Lower lobe of right lung (tissue), 2 donors: ENCODE results near the gene TSKS. TPM values are rescaled to one million over a fixed set of nuclear protein-coding genes. Genes with fewer than 3 reads are reported as not detected.

Experiments used
- ATAC-seq, 2 donors: fragments of 200-7000 bp; cut with Tn5 transposase; one replicate each; pipeline ENCODE4 v1.9.1; 2020 to 2022; ENCODE audit warnings: mild to moderate bottlenecking in 2 of 2, moderate library complexity in 2 of 2
- DNase-seq: peaks from one replicate; pipeline ENCODE4 v3.0.0-alpha.2; 2020
- H3K27ac ChIP-seq: fragments of 200-600 bp; one replicate; pipeline ENCODE4 v1.8.0; 2022
- H3K27me3 ChIP-seq: fragments of 200-600 bp; one replicate; pipeline ENCODE4 v1.8.0; 2022; ENCODE audit warnings: low read depth
- H3K36me3 ChIP-seq: fragments of 200-600 bp; one replicate; pipeline ENCODE4 v1.8.0; 2022; ENCODE audit warnings: mild to moderate bottlenecking
- H3K4me1 ChIP-seq: fragments of 200-600 bp; one replicate; pipeline ENCODE4 v1.8.0; 2022
- H3K4me3 ChIP-seq: fragments of 200-600 bp; one replicate; pipeline ENCODE4 v1.8.0; 2022; ENCODE audit warnings: mild to moderate bottlenecking
- H3K9me3 ChIP-seq: fragments of 200-600 bp; one replicate; pipeline ENCODE4 v1.8.0; 2022
- intact Hi-C: fragments of 100-400 bp; cut with DNase I; formaldehyde crosslinking; loops from one replicate; pipeline ENCODE4 v1.11.0; 2022
- long read RNA-seq: library from polyadenylated mRNA; unstranded; transcript quantifications from one replicate; pipeline ENCODE4 v2.0.0, GENCODE V29; 2021
- total RNA-seq: library from RNA; stranded (reverse); fragmentation: NEBNext Ultra II Directional; extraction: Animal tissue kit (Norgen Biotek cat#: 25700); gene quantifications from one replicate; pipeline ENCODE4 v1.2.1, GENCODE V29; 2021
- TF ChIP-seq, protein P1 (sequence below): fragments of 200-600 bp; IDR thresholded peaks from one replicate; pipeline ENCODE4 v1.8.0; 2022; ENCODE audit warnings: antibody characterized with exemption, mild to moderate bottlenecking
- donor health status: DM: no; HTN: yes; CAD: no; lungs with severe emphysema.

Gene TSKS, protein sequence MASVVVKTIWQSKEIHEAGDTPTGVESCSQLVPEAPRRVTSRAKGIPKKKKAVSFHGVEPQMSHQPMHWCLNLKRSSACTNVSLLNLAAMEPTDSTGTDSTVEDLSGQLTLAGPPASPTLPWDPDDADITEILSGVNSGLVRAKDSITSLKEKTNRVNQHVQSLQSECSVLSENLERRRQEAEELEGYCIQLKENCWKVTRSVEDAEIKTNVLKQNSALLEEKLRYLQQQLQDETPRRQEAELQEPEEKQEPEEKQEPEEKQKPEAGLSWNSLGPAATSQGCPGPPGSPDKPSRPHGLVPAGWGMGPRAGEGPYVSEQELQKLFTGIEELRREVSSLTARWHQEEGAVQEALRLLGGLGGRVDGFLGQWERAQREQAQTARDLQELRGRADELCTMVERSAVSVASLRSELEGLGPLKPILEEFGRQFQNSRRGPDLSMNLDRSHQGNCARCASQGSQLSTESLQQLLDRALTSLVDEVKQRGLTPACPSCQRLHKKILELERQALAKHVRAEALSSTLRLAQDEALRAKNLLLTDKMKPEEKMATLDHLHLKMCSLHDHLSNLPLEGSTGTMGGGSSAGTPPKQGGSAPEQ
- total RNA-seq: 1.2 TPM
- long read RNA-seq, partial matches to known transcripts: 3 of 4 reads
- long read RNA-seq, other reads (novel, unspliced or antisense): 1 of 4 reads

DNA sequence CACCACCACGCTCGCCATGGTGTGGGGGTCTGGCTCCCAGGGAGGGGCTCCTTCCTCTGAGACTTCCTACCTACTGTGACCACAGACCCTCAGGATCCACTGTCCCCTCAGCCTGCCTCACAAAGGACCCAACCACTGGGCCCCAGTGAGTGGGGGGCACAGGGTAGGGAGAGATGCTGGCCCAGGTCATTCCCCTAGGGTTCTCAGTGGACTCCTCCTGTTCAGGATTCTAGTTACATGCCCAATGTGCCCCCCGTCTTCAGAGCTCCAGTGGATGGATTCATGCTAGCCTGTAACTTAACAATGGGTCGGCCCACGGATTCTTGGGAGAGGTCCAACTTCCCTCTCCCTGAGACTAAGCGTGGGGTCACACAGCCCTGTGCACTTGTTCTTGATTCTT lies at the start of gene TSKS:
Gene TSKS (minus strand): TSS at position 77 of the 400 bp plus-strand sequence. CDS start 59 bp downstream, at position 18.
- intact Hi-C loops: no loop called here
- H3K27ac ChIP-seq: peak within 1 kb of the TSS; percentile 59

DNA sequence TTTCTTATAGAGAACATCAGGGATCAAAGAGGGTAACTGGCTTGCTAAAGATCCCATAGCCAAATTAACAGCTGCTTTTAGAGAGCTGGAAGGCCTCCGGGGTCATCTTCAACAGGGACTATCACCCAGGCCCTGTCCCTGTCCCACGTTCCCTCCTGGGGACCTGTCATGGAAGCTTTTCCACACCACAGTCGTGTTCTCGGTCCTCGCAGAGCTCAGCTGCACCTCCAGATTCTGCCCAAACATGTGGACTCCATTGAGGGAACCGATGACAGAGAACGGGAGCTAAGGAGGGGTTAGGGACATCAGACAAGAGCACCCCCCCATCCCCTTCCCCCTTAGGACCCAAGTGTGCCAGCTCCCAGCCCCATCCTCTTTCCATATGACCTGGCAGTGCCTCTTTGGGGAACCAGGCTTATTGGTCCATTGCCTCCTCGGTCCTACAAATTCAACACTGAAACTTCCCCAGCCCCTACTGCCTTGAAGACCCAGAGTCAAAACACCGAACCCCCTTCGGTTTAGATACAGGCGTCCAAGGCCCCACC lies 49.4 kb upstream of the TSKS start:
- TF ChIP-seq, protein P1, sequence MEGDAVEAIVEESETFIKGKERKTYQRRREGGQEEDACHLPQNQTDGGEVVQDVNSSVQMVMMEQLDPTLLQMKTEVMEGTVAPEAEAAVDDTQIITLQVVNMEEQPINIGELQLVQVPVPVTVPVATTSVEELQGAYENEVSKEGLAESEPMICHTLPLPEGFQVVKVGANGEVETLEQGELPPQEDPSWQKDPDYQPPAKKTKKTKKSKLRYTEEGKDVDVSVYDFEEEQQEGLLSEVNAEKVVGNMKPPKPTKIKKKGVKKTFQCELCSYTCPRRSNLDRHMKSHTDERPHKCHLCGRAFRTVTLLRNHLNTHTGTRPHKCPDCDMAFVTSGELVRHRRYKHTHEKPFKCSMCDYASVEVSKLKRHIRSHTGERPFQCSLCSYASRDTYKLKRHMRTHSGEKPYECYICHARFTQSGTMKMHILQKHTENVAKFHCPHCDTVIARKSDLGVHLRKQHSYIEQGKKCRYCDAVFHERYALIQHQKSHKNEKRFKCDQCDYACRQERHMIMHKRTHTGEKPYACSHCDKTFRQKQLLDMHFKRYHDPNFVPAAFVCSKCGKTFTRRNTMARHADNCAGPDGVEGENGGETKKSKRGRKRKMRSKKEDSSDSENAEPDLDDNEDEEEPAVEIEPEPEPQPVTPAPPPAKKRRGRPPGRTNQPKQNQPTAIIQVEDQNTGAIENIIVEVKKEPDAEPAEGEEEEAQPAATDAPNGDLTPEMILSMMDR: no peak
- Histone ChIP-seq H3K4me3 (peak overlapping the region; percentile 66), H3K27me3 (no peaks in the 10 kb centered on the region), H3K9me3 (no peaks in the 10 kb centered on the region), H3K4me1 (peaks cover 27% of the 10 kb centered on the region), H3K36me3 (no peaks in the 10 kb centered on the region), H3K27ac (peak overlapping the region; percentile 90)
- DNase-seq (no peak), ATAC-seq (no peak)
- intact Hi-C loops: no loop called here

More for the DNA sequence above, at the start of gene TSKS:
- ATAC-seq: no peak
- H3K4me1 ChIP-seq: peaks cover 18% of the 10 kb centered on the region
- no peaks in the 10 kb centered on the region for H3K9me3 ChIP-seq
- no peak within 1 kb of the TSS for H3K4me3 ChIP-seq
- DNase-seq: no peak
- TF ChIP-seq, protein P1: no peak
- no peaks in the 10 kb centered on the region for H3K27me3 ChIP-seq
- no peaks in the 10 kb centered on the region for H3K36me3 ChIP-seq

DNA sequence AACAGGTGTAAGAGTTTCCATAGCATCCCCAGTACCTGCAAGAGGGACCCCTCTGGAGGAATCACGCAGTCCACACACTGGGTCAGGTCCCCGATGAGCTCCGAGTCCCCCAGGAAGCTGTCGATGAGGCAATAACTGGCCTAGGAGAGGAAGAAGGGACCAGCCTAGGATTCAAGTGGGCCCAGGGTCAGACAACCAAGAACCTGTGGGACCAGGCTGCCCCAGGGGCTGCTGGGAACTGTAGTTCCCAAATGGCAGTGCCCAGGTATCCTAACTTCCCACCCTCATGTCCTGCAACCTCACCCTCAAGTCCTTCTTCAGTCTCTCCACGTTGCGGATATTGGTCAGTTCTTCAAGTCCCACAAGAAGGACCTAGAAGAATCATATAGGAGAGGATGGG lies 48.2 kb upstream of the TSKS start:
- H3K36me3 ChIP-seq: no peaks in the 10 kb centered on the region
- intact Hi-C loops: no loop called here
- H3K4me3 ChIP-seq: no peak overlapping the region
- no peak overlapping the region for H3K27ac ChIP-seq
- H3K4me1 ChIP-seq: peaks cover 23% of the 10 kb centered on the region
- H3K27me3 ChIP-seq: no peaks in the 10 kb centered on the region
- DNase-seq (no peak), ATAC-seq (no peak)
- no peaks in the 10 kb centered on the region for H3K9me3 ChIP-seq
- TF ChIP-seq, protein P1: no peak

DNA sequence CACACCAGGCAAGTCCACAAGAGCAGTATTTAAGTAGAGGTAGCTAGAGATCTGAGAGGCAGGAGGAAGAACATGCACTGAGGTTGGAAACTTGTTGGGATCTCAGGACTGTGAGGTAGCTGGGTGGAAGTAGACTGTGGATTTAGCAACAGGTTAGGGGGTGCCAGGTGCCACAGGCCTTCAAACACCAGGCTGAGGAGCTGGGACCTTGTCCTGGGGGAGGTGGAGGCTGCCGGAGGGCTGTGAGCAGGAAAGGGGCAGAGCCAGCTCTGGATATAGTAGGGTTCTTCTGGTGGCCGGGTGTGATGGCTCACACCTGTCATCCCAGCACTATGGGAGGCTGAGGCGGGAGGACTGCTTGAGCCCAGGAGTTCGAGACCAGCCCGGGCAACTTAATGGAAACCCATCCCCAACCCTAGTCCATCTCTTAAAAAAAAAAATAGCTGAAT lies 46.9 kb upstream of the TSKS start:
- TF ChIP-seq, protein P1: no peak

DNA sequence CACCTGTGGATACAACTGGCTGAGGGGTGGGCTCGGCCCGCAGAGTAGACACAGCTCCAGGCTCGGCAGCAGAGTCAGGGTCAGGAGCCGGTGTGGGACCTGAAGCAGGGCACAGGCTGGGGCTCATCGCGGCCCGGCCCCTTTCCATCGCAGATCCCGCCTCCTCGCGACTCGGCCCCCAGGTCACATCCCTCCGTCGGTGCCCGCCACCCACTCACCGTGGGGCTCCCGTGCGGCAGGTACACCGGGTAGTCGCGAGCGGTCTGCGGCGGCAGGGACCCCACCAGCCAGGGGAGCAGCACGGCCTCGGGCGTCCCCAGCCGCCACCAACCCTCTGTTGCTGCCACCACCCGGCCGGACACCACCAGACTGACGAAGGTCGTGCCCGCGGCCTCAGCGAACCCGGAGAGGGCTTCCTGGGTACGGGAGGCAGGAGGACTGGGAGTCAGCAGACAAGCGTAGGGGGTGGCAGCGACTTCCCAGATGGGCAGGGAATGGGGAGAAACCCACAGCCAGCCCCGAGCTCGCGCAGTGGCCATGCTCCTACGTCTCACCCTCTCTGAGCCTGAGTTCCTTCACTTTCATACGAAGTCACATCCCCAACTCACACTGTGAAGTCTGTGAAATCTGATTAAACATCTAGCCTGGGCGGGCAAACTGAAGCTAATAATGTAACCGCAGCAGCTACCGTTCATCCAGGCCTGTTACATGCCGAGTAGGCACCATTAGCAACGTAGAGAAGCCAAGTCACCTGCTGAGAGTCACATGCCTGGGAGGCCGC lies 46.2 kb upstream of the TSKS start:
- H3K4me3 ChIP-seq: peak overlapping the region; percentile 91
- H3K4me1 ChIP-seq: peaks cover 23% of the 10 kb centered on the region
- peak; percentile 48 to 55 for ATAC-seq
- no peaks in the 10 kb centered on the region for H3K9me3 ChIP-seq
- TF ChIP-seq, protein P1: peak; percentile 33
- peak overlapping the region; percentile 84 for H3K27ac ChIP-seq
- H3K27me3 ChIP-seq: no peaks in the 10 kb centered on the region
- H3K36me3 ChIP-seq: peaks cover 18% of the 10 kb centered on the region
- DNase-seq: peak; percentile 76
- intact Hi-C loops: no loop called here

More for the DNA sequence above, 46.9 kb upstream of the TSKS start:
- peak overlapping the region; percentile 84 for H3K27ac ChIP-seq
- H3K36me3 ChIP-seq: peaks cover 12% of the 10 kb centered on the region
- H3K27me3 ChIP-seq: no peaks in the 10 kb centered on the region
- peaks cover 23% of the 10 kb centered on the region for H3K4me1 ChIP-seq
- no peak for DNase-seq
- H3K4me3 ChIP-seq: peak overlapping the region; percentile 91
- no peak for ATAC-seq
- intact Hi-C loops: no loop called here
- no peaks in the 10 kb centered on the region for H3K9me3 ChIP-seq
